HG03520 (cell line): ENCODE data around the gene KIFC3.
"Not testable (repeated sequence)": the region's sequence is repeated elsewhere in the genome, so short reads cannot be mapped to it uniquely, and the experiment has no call there.

Source experiments
- ATAC-seq: cut with Tn5 transposase; IDR thresholded peaks from one replicate; pipeline ENCODE4 v1.9.1; 2021; ENCODE audit warnings: mild to moderate bottlenecking, moderate library complexity; ENCODE audit not compliant: unreplicated experiment

The KIFC3 gene

DNA sequence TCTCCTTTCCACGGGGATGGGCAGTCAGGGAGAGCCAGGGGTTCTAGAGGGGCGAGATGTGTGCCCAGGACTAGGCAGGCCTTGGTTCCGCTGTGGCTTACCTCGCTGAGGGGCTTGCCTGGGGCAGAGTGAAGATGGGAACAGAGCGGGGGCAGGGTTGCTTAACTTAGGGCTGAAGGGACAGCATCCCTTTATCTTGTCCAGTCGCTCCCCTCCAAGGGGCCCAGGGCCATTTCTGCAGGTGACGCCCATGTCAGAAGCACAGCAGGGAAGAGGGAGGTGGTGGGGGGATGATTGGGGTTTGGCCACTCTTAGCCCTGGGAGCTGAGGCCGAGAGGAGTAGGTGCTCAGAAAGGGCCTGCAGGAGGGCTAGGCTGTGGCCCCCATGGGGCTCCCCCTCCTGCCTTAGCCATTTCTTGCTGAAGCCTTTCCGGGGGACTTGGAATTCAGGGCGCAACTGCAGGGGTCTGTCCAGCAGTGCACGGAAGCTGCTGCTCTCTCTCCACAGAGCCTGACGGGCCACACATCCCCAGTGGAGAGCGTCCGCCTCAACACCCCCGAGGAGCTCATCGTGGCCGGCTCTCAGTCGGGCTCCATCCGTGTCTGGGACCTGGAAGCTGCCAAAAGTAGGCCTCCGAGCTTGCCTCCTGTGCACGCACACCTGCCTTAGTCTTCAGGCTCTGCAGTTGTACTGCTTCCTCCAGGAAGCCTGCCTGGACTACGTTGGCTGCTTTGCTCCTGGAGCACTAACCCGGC, 58.2 kb downstream of the KIFC3 start:
- ATAC-seq, result no peak

DNA sequence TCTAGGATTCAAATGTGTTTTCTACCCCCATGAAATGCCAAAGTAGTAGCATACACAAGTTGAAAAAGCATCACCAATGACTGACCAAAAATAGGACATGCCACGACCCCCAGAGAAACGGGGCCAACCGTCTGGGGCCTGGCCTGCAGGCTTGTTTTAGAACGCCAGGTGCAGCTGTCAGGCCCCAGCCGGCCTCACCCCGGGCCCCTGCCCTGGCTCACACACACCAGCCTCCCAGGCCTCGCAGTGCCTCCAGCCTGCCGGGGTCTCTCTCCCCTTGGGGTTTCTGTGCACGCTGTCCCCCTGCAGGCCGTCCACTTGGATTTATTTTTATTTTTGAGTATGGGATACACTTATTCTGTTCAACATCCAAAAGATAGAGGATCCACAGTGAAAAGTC, 58.8 kb downstream of the KIFC3 start:
- ATAC-seq, result no peak

DNA sequence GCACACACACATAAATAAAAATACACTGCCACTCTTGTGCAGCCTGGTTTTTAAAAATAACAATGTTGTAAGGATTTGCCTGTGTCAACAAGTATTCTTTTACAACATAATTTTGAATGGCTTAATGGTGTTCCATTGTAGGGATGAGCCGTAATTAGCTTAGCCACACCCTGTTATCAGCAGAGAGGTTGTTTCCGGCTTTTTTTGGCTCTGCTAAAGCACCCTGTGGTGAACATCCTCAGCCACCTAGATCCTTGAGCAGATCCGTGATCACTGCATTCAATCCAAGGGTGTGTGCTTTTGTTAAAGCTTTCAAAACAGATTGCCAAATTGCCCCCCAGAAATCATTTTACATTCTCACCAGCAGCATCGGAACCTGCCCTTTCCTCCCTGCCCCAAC, 59.7 kb downstream of the KIFC3 start:
- ATAC-seq, result no peak

DNA sequence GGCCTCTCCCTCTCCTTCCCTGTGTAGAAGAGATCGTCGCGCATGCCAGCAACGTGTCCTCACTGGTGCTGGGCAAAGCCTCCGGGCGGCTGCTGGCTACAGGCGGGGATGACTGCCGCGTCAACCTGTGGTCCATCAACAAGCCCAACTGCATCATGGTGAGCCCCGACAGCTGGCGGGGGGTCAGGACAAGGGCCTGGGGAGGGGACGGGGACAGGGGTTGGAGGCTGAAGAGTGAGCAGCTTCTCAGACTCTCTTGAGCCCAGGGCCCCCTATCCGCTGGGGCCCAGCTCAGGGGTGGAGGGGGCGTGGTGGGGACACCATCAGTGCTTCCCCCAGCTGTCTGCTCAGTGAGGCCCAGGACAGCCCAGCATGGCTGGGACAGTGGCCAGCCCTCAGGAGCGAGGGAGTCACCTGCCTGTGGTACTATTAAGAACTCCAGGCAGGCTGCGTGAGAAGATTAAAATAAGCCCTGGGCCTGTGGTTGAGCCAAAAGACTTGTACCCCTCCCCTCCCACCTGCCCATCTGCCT, 60.6 kb downstream of the KIFC3 start:
- no peak for ATAC-seq

DNA sequence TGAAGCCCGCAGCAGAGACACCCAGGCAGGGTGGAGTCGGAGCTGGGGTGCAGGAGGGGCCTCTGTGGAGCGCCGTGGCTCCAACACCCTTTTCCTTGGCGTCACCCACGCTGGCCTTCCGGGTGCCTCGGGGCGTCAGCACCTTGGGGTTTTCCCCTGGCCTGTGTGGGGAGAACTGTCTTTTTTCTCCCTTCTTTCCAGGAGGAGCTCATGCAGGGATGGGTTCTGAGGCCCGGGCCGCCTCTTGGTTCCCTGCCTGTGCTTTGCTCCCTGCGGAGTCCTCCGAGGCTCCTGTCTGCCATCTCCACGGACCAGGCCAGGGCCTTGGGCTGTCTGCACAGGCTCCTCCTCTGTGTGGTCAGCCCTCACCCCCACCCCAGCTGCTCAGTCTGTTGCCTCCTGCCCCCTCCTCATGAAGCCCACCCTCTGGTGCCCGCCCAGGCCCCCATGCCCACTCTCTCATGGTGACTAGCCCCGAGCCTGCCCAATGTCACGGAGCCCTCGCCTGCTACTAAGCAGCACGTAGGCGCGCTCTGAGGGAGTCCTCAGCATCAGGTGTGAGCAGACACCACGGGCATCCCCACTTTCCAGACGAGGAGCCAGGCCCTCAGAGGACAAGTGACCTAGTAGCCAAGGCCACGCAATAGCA, 61.7 kb downstream of the KIFC3 start:
- ATAC-seq, result no peak

DNA sequence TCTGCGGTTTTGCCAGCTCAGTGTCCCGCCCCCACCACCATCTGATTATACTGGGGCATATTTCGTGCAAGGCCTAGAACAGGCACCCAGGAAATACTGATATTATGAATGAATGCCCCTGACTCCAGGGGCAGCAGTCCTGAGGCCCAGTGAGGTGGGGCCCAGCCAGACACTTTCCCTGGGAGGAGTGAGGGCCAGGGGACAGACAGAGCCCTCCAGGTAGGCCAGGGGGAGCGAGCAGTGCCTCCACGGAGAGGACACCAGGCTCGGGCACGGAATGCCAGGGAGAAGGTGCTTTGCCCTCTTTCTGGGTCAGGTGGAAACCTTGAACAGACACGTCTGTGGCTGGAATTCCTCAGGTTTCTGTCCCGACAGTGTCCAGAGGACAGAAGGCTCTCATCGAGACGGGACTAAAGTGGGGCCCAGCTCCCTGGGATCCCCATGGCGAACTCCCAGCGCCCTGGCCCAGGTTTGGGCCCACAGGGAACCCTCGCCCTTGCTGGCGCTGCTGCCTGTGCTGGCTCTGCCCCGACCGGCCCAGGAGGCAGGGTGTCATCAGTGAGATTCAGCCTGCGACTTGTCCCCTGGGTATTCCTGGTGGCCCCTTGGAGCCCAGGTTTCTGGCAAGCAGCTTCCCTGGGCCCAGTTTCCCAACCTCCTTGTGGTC, 62.4 kb downstream of the KIFC3 start:
- no peak for ATAC-seq

DNA sequence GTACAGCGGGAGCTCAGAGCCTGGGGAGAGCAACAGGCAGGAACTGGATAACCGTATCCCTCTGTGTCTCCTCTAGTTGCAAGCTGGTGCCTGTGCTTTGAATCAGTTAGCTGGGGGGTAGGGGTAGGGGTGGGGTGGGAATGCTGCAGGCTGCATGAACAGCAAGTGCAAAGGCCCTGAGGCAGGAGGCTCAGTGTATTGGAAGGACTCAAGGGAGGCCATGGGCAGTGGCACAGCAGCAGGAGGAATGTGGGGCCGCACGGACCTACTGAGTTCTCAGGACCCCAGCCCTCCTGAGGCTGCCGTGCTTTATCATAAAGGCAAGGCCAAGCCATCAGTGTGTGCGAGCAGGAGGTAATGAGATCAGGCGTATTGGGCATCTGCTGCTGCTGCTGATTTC, 63.4 kb downstream of the KIFC3 start:
- no peak for ATAC-seq

DNA sequence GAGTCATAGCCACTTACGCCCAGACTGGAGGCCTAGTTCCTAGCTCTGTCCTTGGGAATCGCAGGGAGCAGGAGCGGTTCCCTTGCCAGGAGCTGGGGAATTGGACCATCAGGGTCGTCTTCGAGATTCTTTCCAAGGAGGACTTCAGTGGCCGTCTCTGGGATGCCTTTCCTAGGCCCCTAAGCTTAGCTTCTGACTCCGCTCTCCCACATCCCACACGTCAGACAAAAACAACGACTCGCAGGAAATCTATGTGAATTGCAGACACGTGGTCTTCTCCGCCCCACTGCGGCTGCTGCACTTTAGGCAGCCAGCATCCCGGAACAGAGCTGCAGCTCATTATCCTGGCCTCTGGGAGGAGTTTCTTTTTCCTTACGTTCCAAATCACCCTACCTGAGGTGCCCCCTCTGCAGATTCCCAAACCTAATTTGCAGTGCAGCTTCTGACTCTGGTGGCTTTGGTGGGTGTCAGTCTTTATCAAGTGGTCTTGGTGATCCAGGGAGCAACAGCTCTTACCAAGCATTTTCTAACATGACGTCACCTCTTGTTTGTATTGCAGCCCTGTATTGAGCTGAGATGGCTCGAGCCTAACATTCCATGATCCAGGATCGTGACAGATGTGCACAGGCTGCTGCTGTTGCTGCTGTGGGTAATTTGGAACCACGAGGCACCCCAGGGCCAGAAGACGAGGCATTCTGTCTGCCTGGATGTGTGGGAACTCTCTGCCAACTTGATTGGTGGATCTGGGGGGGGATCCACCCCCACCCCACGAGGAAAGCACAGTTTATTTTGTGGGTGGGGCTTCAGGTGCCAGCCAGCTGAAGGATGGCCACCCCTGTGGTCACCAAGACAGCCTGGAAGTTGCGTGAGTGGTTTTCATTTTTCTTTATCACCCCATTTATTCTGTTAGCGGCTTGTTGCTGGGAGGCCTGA, 65.6 kb downstream of the KIFC3 start:
- no peak for ATAC-seq

DNA sequence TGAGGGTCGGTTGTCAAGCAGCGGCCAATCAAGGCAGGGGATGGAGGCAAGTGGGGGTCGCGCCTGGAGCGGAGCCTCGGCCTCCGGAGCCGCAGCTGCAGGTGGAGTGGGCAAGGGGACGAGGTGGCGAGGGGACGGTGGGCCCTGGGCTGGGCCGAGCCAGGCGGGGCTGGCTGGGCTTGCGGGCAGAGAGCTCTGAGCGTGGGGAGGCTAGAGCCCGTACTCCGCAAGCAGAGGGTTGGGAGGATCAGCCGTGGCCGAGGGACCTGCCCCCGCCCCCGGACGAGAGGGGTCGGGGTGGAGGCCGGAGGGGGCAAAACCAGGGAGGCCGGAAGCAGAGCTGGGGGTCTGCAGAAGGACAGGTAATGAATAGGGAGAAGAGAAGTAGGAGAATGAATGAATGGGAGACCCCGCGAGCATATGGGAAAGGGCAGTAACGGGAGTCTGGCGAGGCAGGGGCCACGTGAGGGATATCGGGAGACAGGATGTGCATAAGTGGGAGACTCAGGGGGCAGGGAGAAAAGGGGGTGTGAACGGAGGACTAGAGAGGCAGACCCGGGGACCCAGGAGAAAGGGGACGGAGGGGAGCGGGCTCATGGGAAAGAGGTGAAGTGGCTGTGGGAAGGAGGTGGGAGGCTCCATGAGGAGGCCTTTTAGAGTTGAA, 66.4 kb downstream of the KIFC3 start, which contains the start of gene KATNB1:
TSS of gene KATNB1 (plus strand) at position 16 of the 664 bp plus-strand sequence. CDS start 1,474 bp downstream, outside the sequence.
- ATAC-seq, result no peak

DNA sequence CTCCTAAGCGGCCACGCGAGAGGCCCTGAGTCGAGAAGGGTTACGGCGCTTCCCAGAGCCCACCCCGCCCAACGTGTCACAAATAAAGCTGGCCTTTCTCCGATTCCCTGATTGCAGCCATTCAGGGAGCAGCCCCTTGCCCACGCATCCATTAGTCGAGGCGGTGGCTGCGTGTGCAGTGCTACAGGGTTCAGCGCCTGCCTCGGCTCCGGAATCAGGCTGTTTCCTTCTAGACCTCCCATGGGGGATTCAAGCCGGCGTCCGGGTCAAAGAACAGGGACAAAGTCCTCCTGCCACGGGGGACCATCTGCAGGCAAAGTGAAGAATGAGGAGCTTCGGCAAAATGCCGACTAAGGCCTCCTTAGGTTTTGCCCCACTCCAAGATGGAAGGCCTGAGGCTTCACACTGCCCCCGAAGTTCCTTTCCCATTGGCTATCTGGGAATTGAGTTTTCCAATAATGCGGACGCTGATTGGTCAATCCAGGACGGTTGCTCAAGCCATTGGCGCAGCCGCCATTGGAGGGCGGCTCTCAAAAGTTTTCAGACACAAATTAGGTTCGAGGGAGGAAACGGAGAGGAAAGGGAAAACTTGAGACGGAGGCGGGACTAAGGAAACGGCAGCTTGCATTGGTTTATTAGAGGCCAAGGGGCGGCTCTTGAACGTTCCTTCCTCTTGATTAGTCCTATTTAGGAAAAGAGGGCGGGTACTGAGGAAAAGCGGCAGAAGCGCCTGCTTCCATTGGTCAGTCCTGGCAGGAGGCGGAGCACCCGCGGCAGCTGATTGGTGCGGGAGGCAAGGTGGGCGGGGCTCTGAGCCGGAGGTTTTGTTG, 67.2 kb downstream of the KIFC3 start:
- ATAC-seq, result peak; percentile 76

DNA sequence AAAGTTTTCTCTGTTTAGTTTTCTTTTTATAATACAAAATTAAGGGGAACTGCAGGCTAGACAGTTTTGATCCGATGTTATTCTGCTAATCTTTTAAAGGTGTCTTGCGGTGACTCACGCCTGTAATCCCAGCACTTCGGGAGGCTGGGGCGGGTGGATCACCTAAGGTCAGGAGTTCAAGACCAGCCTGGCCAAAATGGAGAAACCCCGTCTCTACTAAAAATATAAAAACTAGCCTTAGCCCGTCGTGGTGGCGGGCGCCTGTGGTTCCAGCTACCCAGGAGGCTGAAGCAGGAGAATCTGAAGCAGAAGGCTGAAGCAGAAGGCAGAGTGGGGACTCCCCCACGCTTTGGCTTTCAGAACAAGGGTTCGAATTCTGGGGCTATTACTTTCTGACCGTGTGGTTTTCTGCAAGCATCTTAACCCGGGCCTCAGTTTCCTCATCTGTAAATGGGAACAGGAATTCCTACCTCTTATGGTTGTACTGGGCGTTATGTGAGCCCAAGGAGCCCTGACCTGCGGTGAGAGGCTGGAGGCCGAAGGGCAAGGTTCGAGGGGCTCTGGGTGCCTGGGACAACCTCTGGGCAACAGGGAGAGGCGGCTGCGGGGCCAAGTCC, 67.9 kb downstream of the KIFC3 start:
- ATAC-seq, result no peak

DNA sequence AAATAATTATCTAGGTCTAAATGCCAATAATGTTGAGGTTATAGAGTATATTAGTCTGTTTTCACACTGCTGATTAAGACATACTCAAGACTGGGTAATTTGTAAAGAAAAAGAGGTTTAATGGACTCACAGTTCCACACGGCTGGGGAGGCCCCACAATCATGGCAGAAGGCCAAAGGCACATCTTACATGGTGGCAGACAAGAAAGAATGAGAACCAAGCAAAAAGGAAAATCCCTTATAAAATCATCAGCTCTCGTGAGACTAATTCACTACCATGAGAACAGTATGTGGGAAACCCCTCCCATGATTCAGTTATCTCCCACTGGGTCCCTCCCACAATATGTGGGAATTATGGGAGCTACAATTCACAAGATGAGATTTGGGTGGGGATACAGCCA, 69.6 kb downstream of the KIFC3 start:
- ATAC-seq, result no peak

DNA sequence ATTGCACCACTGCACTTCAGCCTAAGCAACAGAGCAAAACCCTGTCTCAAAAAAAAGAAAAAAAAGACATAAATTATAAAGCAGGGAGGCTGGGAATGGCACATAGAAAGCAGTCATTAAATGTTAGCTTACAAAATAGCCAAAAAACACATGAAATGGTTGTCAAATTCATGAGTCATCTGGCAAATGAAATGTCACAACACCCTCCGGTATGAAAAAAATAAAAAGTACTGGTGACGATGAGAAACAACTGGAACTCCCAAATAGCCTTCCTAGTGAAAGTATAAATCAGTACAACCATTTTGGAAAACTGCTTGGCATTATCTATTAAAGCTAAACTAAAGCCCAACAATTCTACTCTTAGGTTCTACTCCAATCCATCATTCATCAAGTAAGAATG, 70.3 kb downstream of the KIFC3 start:
- no peak for ATAC-seq

DNA sequence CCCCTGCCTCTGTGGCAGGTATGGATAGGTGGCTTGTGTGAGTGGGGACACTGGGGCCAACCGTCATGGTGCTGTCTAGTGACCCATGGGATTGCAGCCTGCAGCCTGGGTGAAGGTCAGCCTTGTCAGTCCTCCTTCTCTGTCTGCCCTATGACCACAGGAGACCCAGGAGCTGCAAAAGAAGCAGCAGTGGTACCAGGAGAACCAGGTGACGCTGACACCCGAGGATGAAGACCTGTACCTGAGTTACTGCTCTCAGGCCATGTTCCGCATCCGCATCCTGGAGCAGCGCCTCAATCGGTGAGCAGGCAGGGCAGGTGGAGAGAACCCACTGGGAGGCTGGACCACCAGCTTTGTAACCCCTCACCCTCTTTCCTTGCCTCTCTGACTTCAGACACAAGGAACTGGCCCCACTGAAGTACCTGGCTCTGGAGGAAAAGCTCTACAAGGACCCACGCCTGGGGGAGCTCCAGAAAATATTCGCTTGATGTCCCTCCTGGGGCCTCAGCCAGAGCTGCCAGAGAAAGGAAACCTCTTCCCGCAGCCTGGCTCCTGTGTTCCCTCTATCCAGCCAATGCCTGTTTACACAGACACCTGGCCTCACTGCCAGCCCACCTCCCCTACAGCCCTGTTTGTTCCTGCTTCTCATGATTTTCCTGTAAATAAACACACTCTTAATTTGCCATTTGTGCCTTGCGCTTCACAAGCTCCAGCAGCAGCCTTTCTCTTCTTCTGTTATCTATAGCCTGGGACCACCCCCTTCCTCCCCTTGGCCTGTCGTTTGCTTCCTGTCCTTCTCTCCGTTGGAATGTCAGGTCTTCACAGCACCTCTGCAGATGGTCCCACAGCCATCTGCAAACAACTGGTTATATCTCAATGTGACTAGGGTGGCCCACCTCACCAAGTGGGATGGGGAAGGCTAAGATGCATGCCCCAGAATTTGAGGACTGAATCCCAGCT, 71.2 kb downstream of the KIFC3 start:
- ATAC-seq, result no peak

DNA sequence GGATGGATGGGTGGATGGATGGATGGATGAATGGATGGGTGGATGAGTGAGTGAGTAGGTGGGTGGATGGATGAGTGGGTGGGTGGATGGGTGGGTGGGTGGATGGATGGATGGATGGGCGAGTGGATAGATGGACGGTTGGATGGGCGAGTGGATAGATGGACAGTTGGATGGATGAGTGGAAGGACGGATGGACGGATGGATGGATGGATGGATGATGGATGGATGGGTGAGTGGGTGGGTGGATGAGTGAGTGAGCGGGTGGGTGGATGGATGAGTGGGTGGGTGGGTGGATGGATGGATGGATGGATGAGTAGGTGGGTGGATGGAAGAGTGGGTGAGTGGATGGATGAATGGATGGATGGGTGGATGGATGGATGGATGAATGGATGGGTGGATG, 72.4 kb downstream of the KIFC3 start:
- ATAC-seq, result not testable (repeated sequence)

DNA sequence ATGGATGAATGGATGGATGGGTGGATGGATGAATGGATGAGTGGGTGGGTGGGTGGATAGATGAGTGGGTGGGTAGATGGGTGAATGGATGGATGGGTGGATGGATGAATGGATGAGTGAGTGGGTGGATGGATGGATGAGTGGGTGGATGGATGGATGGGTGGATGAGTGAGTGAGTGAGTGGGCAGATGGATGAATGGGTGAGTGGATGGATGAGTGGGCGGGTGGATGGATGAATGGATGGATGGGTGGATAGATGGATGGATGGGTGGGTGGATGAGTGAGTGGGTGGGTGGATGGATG, 73.2 kb downstream of the KIFC3 start:
- no peak for ATAC-seq

DNA sequence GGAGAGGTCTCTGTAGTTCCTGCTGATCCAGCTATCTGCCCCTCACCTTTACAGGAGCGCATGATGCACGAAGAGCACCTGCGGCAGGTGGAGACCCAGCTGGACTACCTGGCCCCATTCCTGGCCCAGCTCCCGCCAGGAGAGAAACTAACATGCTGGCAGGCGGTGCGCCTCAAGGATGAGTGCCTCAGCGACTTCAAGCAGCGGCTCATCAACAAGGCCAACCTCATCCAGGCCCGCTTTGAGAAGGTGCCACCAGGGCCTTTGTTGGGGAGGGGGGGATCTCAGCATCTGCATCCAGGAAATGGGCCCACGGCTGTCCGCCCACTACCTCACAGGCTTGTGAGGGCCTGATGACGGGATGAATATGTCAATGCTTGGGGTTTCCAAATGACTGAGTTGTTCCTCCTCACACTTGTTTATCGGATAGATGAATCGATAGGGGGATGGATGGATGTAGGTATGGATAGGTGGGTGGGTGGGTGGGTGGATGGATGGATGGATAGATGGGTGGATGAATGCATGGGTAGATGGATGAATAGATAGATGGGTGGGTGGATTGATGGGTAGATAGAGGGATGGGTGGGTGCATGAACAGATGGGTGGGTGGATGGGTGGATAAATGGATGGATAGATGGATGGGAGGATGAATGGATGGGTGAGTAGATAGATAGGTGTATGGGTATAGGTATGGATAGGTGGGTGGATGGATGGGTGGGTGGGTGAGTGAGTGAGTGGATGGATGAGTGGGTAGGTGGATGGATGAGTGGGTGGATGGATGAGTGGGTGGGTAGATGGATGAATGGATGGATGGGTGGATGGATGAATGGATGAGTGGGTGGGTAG, 73.7 kb downstream of the KIFC3 start:
- ATAC-seq, result no peak
